AG04450 (cell line): ENCODE results near the gene ABHD14A. TPM values are rescaled to one million over a fixed set of nuclear protein-coding genes. Genes with fewer than 3 reads are reported as not detected.

Experiments
- CTCF ChIA-PET: fragments of 300-600, 350-600 bp; formaldehyde crosslinking; extraction: SDS; loops from one replicate; lab custom pipeline; 2022; ENCODE audit warnings: antibody characterized with exemption, inconsistent platforms; lab: Charles Lee
- POLR2A ChIA-PET: fragments of 350-600 bp; formaldehyde crosslinking; extraction: SDS; loops from one replicate; lab custom pipeline; 2021; ENCODE audit warnings: antibody characterized with exemption, inconsistent platforms; lab: Yijun Ruan, JAX
- DNase-seq: peaks from one replicate; pipeline ENCODE4 v3.0.0-alpha.2; 2011; ENCODE audit warnings: low read depth, low spot score
- H3K27ac ChIP-seq: one replicate; pipeline ENCODE4 v1.5.1; 2012; ENCODE audit warnings: low read depth, low read length, control low read depth
- H3K27me3 ChIP-seq: one replicate; pipeline ENCODE4 v1.6.0; 2012; ENCODE audit warnings: low read length; ENCODE audit not compliant: control insufficient read depth, insufficient read depth
- H3K4me3 ChIP-seq: 2 replicates; pipeline ENCODE4 v1.5.1; 2011; ENCODE audit warnings: mild to moderate bottlenecking, low read depth, low read length, control low read depth
- H3K9me3 ChIP-seq: 2 replicates; pipeline ENCODE4 v1.5.1; 2012; ENCODE audit warnings: low read length; ENCODE audit not compliant: control insufficient read depth, insufficient read depth
- polyA plus RNA-seq: library from polyadenylated mRNA; depleted of rRNA; stranded (reverse); fragments of >200 nt; gene quantifications from 2 replicates; pipeline ENCODE4 v1.2.3, GENCODE V29; 2011; rRNA removed
- small RNA-seq: library from RNA; depleted of rRNA; stranded (forward); fragments of <200 nt; gene quantifications from one replicate; pipeline ENCODE3, GENCODE V24; 2012; ENCODE audit warnings: low read depth; ENCODE audit not compliant: insufficient read length
- TF ChIP-seq, protein P1 (sequence below): IDR thresholded peaks from 2 replicates; pipeline ENCODE4 v1.5.1; 2011; ENCODE audit warnings: low read depth, low read length, control low read depth, inconsistent platforms

ABHD14A gene
- polyA plus RNA-seq, 1 experiment: 8.2 TPM

DNA sequence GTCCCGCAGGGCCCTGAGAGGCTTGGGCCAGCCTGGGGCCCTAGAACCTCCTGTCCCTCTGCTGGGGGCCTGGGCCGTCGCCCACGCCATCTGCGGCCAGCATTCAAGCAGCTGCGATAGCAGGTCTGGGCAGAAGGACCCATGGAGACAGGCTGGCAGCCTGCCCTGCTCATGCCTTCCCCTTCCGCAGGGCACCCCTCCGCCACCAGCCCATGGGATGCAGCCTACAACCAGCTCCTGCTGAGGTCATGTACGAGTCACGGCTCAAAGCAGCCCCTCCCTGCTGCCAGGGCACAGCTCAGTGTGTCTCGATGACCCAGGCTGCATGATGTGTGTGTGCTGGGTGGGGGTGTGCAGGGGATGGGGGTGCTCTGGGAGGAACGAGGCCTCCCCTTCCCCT lies 53.7 kb downstream of the ABHD14A start:
- Histone ChIP-seq H3K27ac (no peak overlapping the region), H3K4me3 (no peak overlapping the region), H3K9me3 (peaks cover 8% of the 10 kb centered on the region; the same call in 1 of the 2 replicates), H3K27me3 (no peaks in the 10 kb centered on the region)
- no peak for DNase-seq
- ChIA-PET POLR2A (interaction anchor here (0.6 kb wide), 1 partner anchor 18 kb away, joined by 3 read pairs; no protein-coding TSS in a partner anchor), CTCF (interaction anchor here (0.7 kb wide), 2 partner anchors 24 to 28 kb away, joined by 3 to 4 read pairs; no protein-coding TSS in a partner anchor)
- TF ChIP-seq, protein P1, sequence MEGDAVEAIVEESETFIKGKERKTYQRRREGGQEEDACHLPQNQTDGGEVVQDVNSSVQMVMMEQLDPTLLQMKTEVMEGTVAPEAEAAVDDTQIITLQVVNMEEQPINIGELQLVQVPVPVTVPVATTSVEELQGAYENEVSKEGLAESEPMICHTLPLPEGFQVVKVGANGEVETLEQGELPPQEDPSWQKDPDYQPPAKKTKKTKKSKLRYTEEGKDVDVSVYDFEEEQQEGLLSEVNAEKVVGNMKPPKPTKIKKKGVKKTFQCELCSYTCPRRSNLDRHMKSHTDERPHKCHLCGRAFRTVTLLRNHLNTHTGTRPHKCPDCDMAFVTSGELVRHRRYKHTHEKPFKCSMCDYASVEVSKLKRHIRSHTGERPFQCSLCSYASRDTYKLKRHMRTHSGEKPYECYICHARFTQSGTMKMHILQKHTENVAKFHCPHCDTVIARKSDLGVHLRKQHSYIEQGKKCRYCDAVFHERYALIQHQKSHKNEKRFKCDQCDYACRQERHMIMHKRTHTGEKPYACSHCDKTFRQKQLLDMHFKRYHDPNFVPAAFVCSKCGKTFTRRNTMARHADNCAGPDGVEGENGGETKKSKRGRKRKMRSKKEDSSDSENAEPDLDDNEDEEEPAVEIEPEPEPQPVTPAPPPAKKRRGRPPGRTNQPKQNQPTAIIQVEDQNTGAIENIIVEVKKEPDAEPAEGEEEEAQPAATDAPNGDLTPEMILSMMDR: no peak

DNA sequence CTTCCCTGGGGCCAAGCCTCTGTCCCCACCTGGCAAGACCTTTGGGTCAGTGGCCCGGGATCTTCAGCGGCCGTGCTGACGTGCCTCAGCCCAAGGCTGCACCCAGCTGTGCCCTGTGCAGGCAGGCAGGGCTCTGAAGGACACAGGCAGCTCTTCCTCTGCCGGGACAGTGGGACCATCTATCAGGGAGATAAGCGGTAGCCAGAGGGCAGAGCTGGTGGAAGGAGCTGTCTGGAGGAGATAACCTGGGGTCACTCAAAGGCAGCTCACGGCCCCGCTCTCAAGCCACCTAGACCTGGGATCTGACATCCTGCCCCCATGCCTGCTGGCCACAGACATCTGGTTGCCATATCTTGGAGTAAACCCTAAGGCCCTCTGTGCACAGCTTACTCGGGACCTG lies 54.2 kb downstream of the ABHD14A start:
- peaks cover 8% of the 10 kb centered on the region; the same call in 1 of the 2 replicates for H3K9me3 ChIP-seq
- CTCF ChIA-PET: interaction anchor here (0.7 kb wide), 2 partner anchors 24 to 28 kb away, joined by 3 to 4 read pairs; no protein-coding TSS in a partner anchor
- H3K27ac ChIP-seq: no peak overlapping the region
- H3K4me3 ChIP-seq: no peak overlapping the region
- no peak for DNase-seq
- no peaks in the 10 kb centered on the region for H3K27me3 ChIP-seq
- POLR2A ChIA-PET: no interaction called here
- TF ChIP-seq, protein P1: no peak

DNA sequence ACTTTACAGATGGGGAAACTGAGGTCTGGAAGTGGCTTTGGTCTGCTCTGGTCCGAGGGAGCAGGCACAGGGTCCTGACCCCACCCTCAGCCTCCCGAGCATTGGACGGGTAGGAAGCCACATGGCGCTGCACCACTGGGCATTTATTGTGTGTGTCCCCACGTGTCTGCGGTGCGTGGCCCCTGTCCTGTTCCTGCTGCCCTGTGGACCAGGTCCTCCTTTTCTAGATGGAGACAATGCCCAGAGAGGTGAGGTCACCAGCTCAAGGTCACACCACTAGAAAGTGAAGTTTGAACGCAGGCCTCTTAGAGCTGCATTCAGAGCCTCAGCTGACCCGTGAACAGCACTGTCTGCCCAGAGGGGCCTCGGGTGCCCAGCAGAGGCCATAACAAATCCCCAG lies 54.7 kb downstream of the ABHD14A start:
- Histone ChIP-seq H3K27ac (no peak overlapping the region), H3K4me3 (no peak overlapping the region), H3K9me3 (peaks cover 8% of the 10 kb centered on the region; the same call in 1 of the 2 replicates), H3K27me3 (no peaks in the 10 kb centered on the region)
- ChIA-PET POLR2A (no interaction called here), CTCF (no interaction called here)
- TF ChIP-seq, protein P1: no peak
- DNase-seq: no peak

Small RNAs within 50 kb of the gene (small RNA-seq; reads per million reads assigned to genes)
- not detected for gene AC115284.1

Other genes starting within 250 kb of the ABHD14A start
- not detected in 2 replicates for gene IQCF6, start 195.8 kb upstream of the ABHD14A start, polyA plus RNA-seq
- not detected in 2 replicates for gene IQCF2, start 113.4 kb upstream of the ABHD14A start, polyA plus RNA-seq
- not detected in 2 replicates for gene IQCF5, start 99.5 kb upstream of the ABHD14A start, polyA plus RNA-seq
- not detected in 2 replicates for gene IQCF1, start 71.7 kb upstream of the ABHD14A start, polyA plus RNA-seq
- gene RRP9, start 33.2 kb upstream of the ABHD14A start, polyA plus RNA-seq: 10.8 and 13.7 TPM in 2 replicates
- 7.5 and 10.4 TPM in 2 replicates for gene PARP3, start 32.7 kb upstream of the ABHD14A start, polyA plus RNA-seq
- not detected in 2 replicates for gene GPR62, start 19.7 kb upstream of the ABHD14A start, polyA plus RNA-seq
- gene PCBP4, start 7.6 kb upstream of the ABHD14A start, polyA plus RNA-seq: 54.6 and 69.2 TPM in 2 replicates
- gene ABHD14B, start 1.0 kb upstream of the ABHD14A start, polyA plus RNA-seq: 34.5 and 37.5 TPM in 2 replicates
- gene ACY1, start 8.5 kb downstream of the ABHD14A start, polyA plus RNA-seq: 20.4 and 27.8 TPM in 2 replicates
- 1,368 and 1,889 TPM in 2 replicates for gene RPL29, start 20.8 kb downstream of the ABHD14A start, polyA plus RNA-seq
- gene DUSP7, start 81.5 kb downstream of the ABHD14A start, polyA plus RNA-seq: 17.8 and 19.9 TPM in 2 replicates
- 4.1 and 4.5 TPM in 2 replicates for gene POC1A, start 179.4 kb downstream of the ABHD14A start, polyA plus RNA-seq
- gene ALAS1, start 223.1 kb downstream of the ABHD14A start, polyA plus RNA-seq: 61.4 and 61.7 TPM in 2 replicates